SK-N-SH (cell line): ENCODE data around the gene ERC2. TPM values are rescaled to one million over a fixed set of nuclear protein-coding genes. Genes with fewer than 3 reads are reported as not detected.

ENCODE experiments used
- CTCF ChIA-PET: fragments of 300-600, 350-600 bp; formaldehyde crosslinking; extraction: SDS; loops from one replicate; lab custom pipeline; 2021; lab: Yijun Ruan, JAX
- POLR2A ChIA-PET: fragments of 350-600 bp; sonication (Branson Sonifier 250); formaldehyde crosslinking; extraction: SDS; loops from one replicate; lab custom pipeline; 2020; ENCODE audit warnings: antibody characterized with exemption, inconsistent platforms; lab: Yijun Ruan, JAX
- DNase-seq: peaks from one replicate; pipeline ENCODE4 v3.0.0; 2012
- H2AFZ ChIP-seq: fragments of 200-600 bp; sonication (generic); 2 replicates; pipeline ENCODE4 v1.8.1; 2016; ENCODE audit warnings: antibody characterized with exemption, mild to moderate bottlenecking, low read depth
- H3F3A ChIP-seq: fragments of 200-600 bp; sonication (generic); replicated peaks from 2 replicates; pipeline ENCODE3; 2016; ENCODE audit warnings: antibody characterized with exemption, mild to moderate bottlenecking; ENCODE audit not compliant: insufficient read depth
- H3K27ac ChIP-seq, 2 experiments: fragments of 200-500 bp in 1 of 2; fragments of 200-600 bp in 1 of 2; sonication (Bioruptor generic) in 1 of 2; sonication (generic), shearing (Covaris generic) in 1 of 2; 2 replicates each; pipeline versions ENCODE4 v1.5.1 to v1.6.1; 2014 to 2016; ENCODE audit warnings: low read depth in 2 of 2, inconsistent platforms in 1 of 2, low read length in 1 of 2, mild to moderate bottlenecking in 1 of 2, mixed read lengths in 1 of 2
- H3K27me3 ChIP-seq: fragments of 200-600 bp; sonication (generic), shearing (Covaris generic); 2 replicates; pipeline ENCODE4 v1.6.1; 2016; ENCODE audit warnings: mixed run types; ENCODE audit not compliant: insufficient read depth
- H3K36me3 ChIP-seq, 2 experiments: fragments of 200-500 bp in 1 of 2; fragments of 200-600 bp in 1 of 2; sonication (Bioruptor generic) in 1 of 2; sonication (generic) in 1 of 2; replicated peaks in 1 of 2; 2 replicates each; pipeline versions ENCODE3 to v1.5.1; 2014 to 2016; ENCODE audit warnings: low read length in 1 of 2, mild to moderate bottlenecking in 1 of 2; ENCODE audit not compliant: insufficient read depth in 2 of 2, control insufficient read depth in 1 of 2
- H3K4me1 ChIP-seq, 2 experiments: fragments of 200-500 bp in 1 of 2; fragments of 200-600 bp in 1 of 2; sonication (Bioruptor generic) in 1 of 2; sonication (generic), shearing (Covaris generic) in 1 of 2; 2 replicates each; pipeline versions ENCODE4 v1.5.1 to v1.6.1; 2014 to 2016; ENCODE audit warnings: low read depth in 1 of 2, low read length in 1 of 2, mixed run types in 1 of 2; ENCODE audit not compliant: insufficient read depth in 2 of 2, control insufficient read depth in 1 of 2
- H3K4me2 ChIP-seq: fragments of 200-600 bp; sonication (generic), shearing (Covaris generic); 2 replicates; pipeline ENCODE4 v1.6.1; 2017; ENCODE audit warnings: mixed run types
- H3K4me3 ChIP-seq, 2 experiments: fragments of 200-500 bp in 1 of 2; fragments of 200-600 bp in 1 of 2; sonication (Bioruptor generic) in 1 of 2; sonication (generic), shearing (Covaris generic) in 1 of 2; 2 replicates each; pipeline versions ENCODE4 v1.5.1 to v1.8.1; 2014 to 2016; ENCODE audit warnings: low read depth in 2 of 2, inconsistent platforms in 1 of 2, low read length in 1 of 2, mild to moderate bottlenecking in 1 of 2, mixed read lengths in 1 of 2, moderate library complexity in 1 of 2
- H3K79me2 ChIP-seq: fragments of 200-600 bp; sonication (generic); 2 replicates; pipeline ENCODE4 v1.8.1; 2017; ENCODE audit warnings: mild to moderate bottlenecking; ENCODE audit not compliant: insufficient read depth
- H3K9ac ChIP-seq: fragments of 200-600 bp; sonication (generic); 2 replicates; pipeline ENCODE4 v1.6.1; 2017; ENCODE audit warnings: mixed run types
- H3K9me2 ChIP-seq: fragments of 200-600 bp; sonication (generic); 2 replicates; pipeline ENCODE4 v1.6.1; 2017; ENCODE audit warnings: mixed run types
- H3K9me3 ChIP-seq: fragments of 200-600 bp; sonication (generic); 2 replicates; pipeline ENCODE4 v1.6.1; 2017; ENCODE audit warnings: mixed run types, mild to moderate bottlenecking, moderate library complexity
- H4K20me1 ChIP-seq: fragments of 200-600 bp; sonication (generic); 2 replicates; pipeline ENCODE4 v1.6.1; 2017; ENCODE audit warnings: mild to moderate bottlenecking, mixed run types; ENCODE audit not compliant: insufficient read depth
- ELF1 ChIP-seq: IDR thresholded peaks from 2 replicates; pipeline ENCODE4 v1.4.0; 2012
- FOSL2 ChIP-seq: IDR thresholded peaks from 2 replicates; pipeline ENCODE4 v1.4.0; 2012; ENCODE audit warnings: low read depth, mild to moderate bottlenecking, moderate library complexity, borderline replicate concordance
- GATA2 ChIP-seq: sonication (generic); formaldehyde crosslinking; IDR thresholded peaks from 2 replicates; pipeline ENCODE4 v1.5.0; 2020; ENCODE audit warnings: mild to moderate bottlenecking, missing genetic modification reagents
- MAX ChIP-seq: IDR thresholded peaks from 2 replicates; pipeline ENCODE4 v1.4.0; 2012; ENCODE audit warnings: low read depth
- MXI1 ChIP-seq: IDR thresholded peaks from 2 replicates; pipeline ENCODE4 v1.6.1; 2012; ENCODE audit warnings: mild to moderate bottlenecking, low read depth, low read length, improper control_type of control experiment
- NFIC ChIP-seq: IDR thresholded peaks from 2 replicates; pipeline ENCODE4 v1.4.0; 2012; ENCODE audit warnings: borderline replicate concordance
- RAD21 ChIP-seq: IDR thresholded peaks from 2 replicates; pipeline ENCODE4 v1.6.1; 2012; ENCODE audit warnings: mild to moderate bottlenecking, low read length
- RCOR1 ChIP-seq: fragments of 150-350 bp; IDR thresholded peaks from 2 replicates; pipeline ENCODE4 v1.6.1; 2017; ENCODE audit warnings: antibody characterized with exemption, low read length
- SIN3A ChIP-seq: IDR thresholded peaks from 2 replicates; pipeline ENCODE4 v1.6.1; 2012; ENCODE audit warnings: low read depth, mild to moderate bottlenecking, low read length, moderate library complexity, borderline replicate concordance
- SMC3 ChIP-seq: IDR thresholded peaks from 2 replicates; pipeline ENCODE4 v1.6.1; 2012; ENCODE audit warnings: low read depth, low read length, improper control_type of control experiment
- TAF1 ChIP-seq: IDR thresholded peaks from 2 replicates; pipeline ENCODE4 v1.6.1; 2012; ENCODE audit warnings: low read depth, mild to moderate bottlenecking, low read length, moderate library complexity, borderline replicate concordance
- TCF12 ChIP-seq: IDR thresholded peaks from 2 replicates; pipeline ENCODE4 v1.4.0; 2012
- TEAD4 ChIP-seq: IDR thresholded peaks from 2 replicates; pipeline ENCODE4 v1.4.0; 2012; ENCODE audit warnings: mild to moderate bottlenecking, borderline replicate concordance; ENCODE audit not compliant: insufficient read depth
- WGBS: methylation state at CpG from one replicate; pipeline ENCODE4 v1.1.6; 2017; ENCODE audit warnings: low lambda C conversion rate; 5-methylcytosine and 5-hydroxymethylcytosine counted together
- polyA plus RNA-seq, 3 experiments: library from polyadenylated mRNA; depleted of rRNA; stranded (reverse); fragments of >200 nt; gene quantifications; 2 replicates each; pipeline ENCODE4 v1.2.3, GENCODE V29; 2012
- TF ChIP-seq, protein P1 (sequence below): IDR thresholded peaks from 2 replicates; pipeline ENCODE4 v1.4.0; 2012; ENCODE audit warnings: low read depth, borderline replicate concordance
- TF ChIP-seq, protein P2 (sequence below): fragments of 200-600 bp; sonication (generic); IDR thresholded peaks from 2 replicates; pipeline ENCODE4 v1.6.1; 2017; ENCODE audit warnings: antibody characterized with exemption, mild to moderate bottlenecking, moderate library complexity
- TF ChIP-seq, protein P3 (sequence below): IDR thresholded peaks from 2 replicates; pipeline ENCODE4 v1.6.1; 2012; ENCODE audit warnings: mild to moderate bottlenecking, low read depth, low read length, moderate library complexity

The ERC2 gene
- polyA plus RNA-seq, 1 of the 3 experiments (the other 2 are of a cell fraction), result 1.6 TPM

GRCh38 chr3:55723653-55724406, 744.4 kb downstream of the ERC2 start (continued):
- TF ChIP-seq MAX, result no peak
- TF ChIP-seq FOSL2, result no peak
- peak; percentile 97 for TF ChIP-seq GATA2 (CRISPR knock-in tag)
- TF ChIP-seq, protein P1, sequence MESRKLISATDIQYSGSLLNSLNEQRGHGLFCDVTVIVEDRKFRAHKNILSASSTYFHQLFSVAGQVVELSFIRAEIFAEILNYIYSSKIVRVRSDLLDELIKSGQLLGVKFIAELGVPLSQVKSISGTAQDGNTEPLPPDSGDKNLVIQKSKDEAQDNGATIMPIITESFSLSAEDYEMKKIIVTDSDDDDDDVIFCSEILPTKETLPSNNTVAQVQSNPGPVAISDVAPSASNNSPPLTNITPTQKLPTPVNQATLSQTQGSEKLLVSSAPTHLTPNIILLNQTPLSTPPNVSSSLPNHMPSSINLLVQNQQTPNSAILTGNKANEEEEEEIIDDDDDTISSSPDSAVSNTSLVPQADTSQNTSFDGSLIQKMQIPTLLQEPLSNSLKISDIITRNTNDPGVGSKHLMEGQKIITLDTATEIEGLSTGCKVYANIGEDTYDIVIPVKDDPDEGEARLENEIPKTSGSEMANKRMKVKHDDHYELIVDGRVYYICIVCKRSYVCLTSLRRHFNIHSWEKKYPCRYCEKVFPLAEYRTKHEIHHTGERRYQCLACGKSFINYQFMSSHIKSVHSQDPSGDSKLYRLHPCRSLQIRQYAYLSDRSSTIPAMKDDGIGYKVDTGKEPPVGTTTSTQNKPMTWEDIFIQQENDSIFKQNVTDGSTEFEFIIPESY, result no peak
- TF ChIP-seq, all 33 proteins: peak for 7

- H3K36me3 ChIP-seq, result no peaks in the 10 kb centered on the region
Measured at GRCh38 chr3:55721716-55722484, 746.4 kb downstream of the ERC2 start.

More at GRCh38 chr3:55721716-55722484, 746.4 kb downstream of the ERC2 start:
- peaks cover 13% of the 10 kb centered on the region for H3F3A ChIP-seq
- peak; percentile 45 for DNase-seq
- H3K9me2 ChIP-seq, result no peaks in the 10 kb centered on the region
- H3K27ac ChIP-seq, result no peak overlapping the region
- H3K79me2 ChIP-seq, result no peaks in the 10 kb centered on the region
- no peak overlapping the region for H3K9ac ChIP-seq
- no peak overlapping the region for H3K4me2 ChIP-seq
- H3K4me3 ChIP-seq, result no peak overlapping the region
- no peak overlapping the region for H2AFZ ChIP-seq
- no peaks in the 10 kb centered on the region for H4K20me1 ChIP-seq
- 67% methylated on average over 5 of the region's 5 CpGs for WGBS
- TF ChIP-seq RAD21, result peak; percentile 77
- TF ChIP-seq NFIC, result no peak
- TF ChIP-seq, protein P2, sequence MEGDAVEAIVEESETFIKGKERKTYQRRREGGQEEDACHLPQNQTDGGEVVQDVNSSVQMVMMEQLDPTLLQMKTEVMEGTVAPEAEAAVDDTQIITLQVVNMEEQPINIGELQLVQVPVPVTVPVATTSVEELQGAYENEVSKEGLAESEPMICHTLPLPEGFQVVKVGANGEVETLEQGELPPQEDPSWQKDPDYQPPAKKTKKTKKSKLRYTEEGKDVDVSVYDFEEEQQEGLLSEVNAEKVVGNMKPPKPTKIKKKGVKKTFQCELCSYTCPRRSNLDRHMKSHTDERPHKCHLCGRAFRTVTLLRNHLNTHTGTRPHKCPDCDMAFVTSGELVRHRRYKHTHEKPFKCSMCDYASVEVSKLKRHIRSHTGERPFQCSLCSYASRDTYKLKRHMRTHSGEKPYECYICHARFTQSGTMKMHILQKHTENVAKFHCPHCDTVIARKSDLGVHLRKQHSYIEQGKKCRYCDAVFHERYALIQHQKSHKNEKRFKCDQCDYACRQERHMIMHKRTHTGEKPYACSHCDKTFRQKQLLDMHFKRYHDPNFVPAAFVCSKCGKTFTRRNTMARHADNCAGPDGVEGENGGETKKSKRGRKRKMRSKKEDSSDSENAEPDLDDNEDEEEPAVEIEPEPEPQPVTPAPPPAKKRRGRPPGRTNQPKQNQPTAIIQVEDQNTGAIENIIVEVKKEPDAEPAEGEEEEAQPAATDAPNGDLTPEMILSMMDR, result peak; percentile 72
- no peak for TF ChIP-seq MXI1
- TF ChIP-seq SIN3A, result no peak
- no peak for TF ChIP-seq TAF1
- TF ChIP-seq, protein P1, result no peak
- peak; percentile 70 for TF ChIP-seq SMC3
- TF ChIP-seq, protein P3, sequence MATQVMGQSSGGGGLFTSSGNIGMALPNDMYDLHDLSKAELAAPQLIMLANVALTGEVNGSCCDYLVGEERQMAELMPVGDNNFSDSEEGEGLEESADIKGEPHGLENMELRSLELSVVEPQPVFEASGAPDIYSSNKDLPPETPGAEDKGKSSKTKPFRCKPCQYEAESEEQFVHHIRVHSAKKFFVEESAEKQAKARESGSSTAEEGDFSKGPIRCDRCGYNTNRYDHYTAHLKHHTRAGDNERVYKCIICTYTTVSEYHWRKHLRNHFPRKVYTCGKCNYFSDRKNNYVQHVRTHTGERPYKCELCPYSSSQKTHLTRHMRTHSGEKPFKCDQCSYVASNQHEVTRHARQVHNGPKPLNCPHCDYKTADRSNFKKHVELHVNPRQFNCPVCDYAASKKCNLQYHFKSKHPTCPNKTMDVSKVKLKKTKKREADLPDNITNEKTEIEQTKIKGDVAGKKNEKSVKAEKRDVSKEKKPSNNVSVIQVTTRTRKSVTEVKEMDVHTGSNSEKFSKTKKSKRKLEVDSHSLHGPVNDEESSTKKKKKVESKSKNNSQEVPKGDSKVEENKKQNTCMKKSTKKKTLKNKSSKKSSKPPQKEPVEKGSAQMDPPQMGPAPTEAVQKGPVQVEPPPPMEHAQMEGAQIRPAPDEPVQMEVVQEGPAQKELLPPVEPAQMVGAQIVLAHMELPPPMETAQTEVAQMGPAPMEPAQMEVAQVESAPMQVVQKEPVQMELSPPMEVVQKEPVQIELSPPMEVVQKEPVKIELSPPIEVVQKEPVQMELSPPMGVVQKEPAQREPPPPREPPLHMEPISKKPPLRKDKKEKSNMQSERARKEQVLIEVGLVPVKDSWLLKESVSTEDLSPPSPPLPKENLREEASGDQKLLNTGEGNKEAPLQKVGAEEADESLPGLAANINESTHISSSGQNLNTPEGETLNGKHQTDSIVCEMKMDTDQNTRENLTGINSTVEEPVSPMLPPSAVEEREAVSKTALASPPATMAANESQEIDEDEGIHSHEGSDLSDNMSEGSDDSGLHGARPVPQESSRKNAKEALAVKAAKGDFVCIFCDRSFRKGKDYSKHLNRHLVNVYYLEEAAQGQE, result no peak
- no peak for TF ChIP-seq TEAD4
- no peak for TF ChIP-seq GATA2 (CRISPR knock-in tag)
- TF ChIP-seq ELF1, result no peak
- no peak for TF ChIP-seq TCF12
- TF ChIP-seq RCOR1, result no peak
- ChIA-PET POLR2A (no interaction called here), CTCF (interaction anchor here (0.6 to 2.3 kb wide), 22 partner anchors 9 to 1293 kb away, joined by 3 to 15 read pairs (median 4); partner anchors contain the start of gene WNT5A)
- no peaks in the 10 kb centered on the region for H3K9me3 ChIP-seq
- no peaks in the 10 kb centered on the region for H3K27me3 ChIP-seq
- peaks cover 16 to 18% of the 10 kb centered on the region in 2 experiments; a peak in 3 of 4 replicates for H3K4me1 ChIP-seq
